Lower leg skin (tissue), 4 donors: ENCODE measurements around the gene CTAG1B. TPM values are rescaled to one million over a fixed set of nuclear protein-coding genes. Genes with fewer than 3 reads are reported as not detected.
"Not testable (repeated sequence)": the region's sequence is repeated elsewhere in the genome, so short reads cannot be mapped to it uniquely, and the experiment has no call there.

Source experiments
- DNase-seq, 2 donors: peaks; one replicate each; pipeline ENCODE4 v3.0.0-alpha.2; 2019; ENCODE audit warnings: low spot score in 2 of 2
- H3K4me3 ChIP-seq: fragments of 200-600 bp; sonication (generic); 2 replicates; pipeline ENCODE4 v1.5.1; 2017; ENCODE audit warnings: mild to moderate bottlenecking, low read depth; ENCODE audit not compliant: poor library complexity, severe bottlenecking
- CTCF ChIP-seq, 3 donors: fragments of 450-650 bp; IDR thresholded peaks; one replicate each; pipeline ENCODE4 v1.5.1; 2016; ENCODE audit warnings: antibody characterized with exemption in 3 of 3, mild to moderate bottlenecking in 3 of 3, moderate library complexity in 2 of 3
- POLR2A ChIP-seq, 2 donors: fragments of 450-650 bp; IDR thresholded peaks; one replicate each; pipeline ENCODE4 v1.6.1; 2016 to 2017; ENCODE audit warnings: antibody characterized with exemption in 2 of 2, mild to moderate bottlenecking in 1 of 2, moderate library complexity in 1 of 2
- WGBS, 2 donors: methylation state at CpG; one replicate each; pipeline ENCODE4 v1.1.5; 2018; 5-methylcytosine and 5-hydroxymethylcytosine counted together
- intact Hi-C: fragments of 100-400 bp; cut with DNase I; formaldehyde crosslinking; loops from one replicate; pipeline ENCODE4 v1.15.0; 2023; ENCODE audit warnings: low total_unique reads
- total RNA-seq, 4 donors: library from RNA; depleted of rRNA; stranded (reverse); fragments of >200 nt; gene quantifications; one replicate each; pipeline ENCODE4 v1.1.0, GENCODE V29; 2016

CTAG1B gene
- total RNA-seq, 4 donors from 2014 or later, result not detected

GRCh38 chrX:154592505-154592904 lies 26.6 kb downstream of the CTAG1B start:
- WGBS, 2 donors, result 85 to 93% methylated on average over 5 of the region's 5 CpGs
- TF ChIP-seq POLR2A (IDR thresholded peaks at IDR 0.05), result no peak
- no peak for TF ChIP-seq CTCF (IDR thresholded peaks at IDR 0.05)
- intact Hi-C loops, result no loop called here
- H3K4me3 ChIP-seq, result no peak overlapping the region
- peak in 1 of 2 donors; percentile 57 for DNase-seq

- WGBS, 2 donors, result 8% methylated on average over 4 of the region's 13 CpGs; no CpG with 5 or more reads in 1 of the 2 donors
- DNase-seq, intact Hi-C loops: not testable (repeated sequence)
These were observed 28.7 kb downstream of the CTAG1B start for GRCh38 chrX:154590415-154590814.

GRCh38 chrX:154584585-154585183 lies 34.4 kb downstream of the CTAG1B start, which contains the start of gene CTAG1A:
Gene CTAG1A, plus strand, starts transcription at chrX:154585133. Its CDS starts 74 bp downstream, at chrX:154585207.
- DNase-seq, H3K4me3 ChIP-seq, intact Hi-C loops: not testable (repeated sequence)
- WGBS, 2 donors, result no CpG with 5 or more reads among the region's 39 CpGs

More at GRCh38 chrX:154590415-154590814, 28.7 kb downstream of the CTAG1B start:
- H3K4me3 ChIP-seq, result not testable (repeated sequence)

GRCh38 chrX:154582994-154583393 lies 36.1 kb downstream of the CTAG1B start:
- WGBS, 2 donors, result no CpG with 5 or more reads among the region's 8 CpGs
- intact Hi-C loops, H3K4me3 ChIP-seq, DNase-seq: not testable (repeated sequence)

- no CpG with 5 or more reads among the region's 5 CpGs for WGBS, 2 donors
- H3K4me3 ChIP-seq, DNase-seq, intact Hi-C loops: not testable (repeated sequence)
These were observed 44.0 kb downstream of the CTAG1B start for GRCh38 chrX:154575076-154575475.

- intact Hi-C loops, DNase-seq, H3K4me3 ChIP-seq: not testable (repeated sequence)
- no CpG with 5 or more reads among the region's 10 CpGs for WGBS, 2 donors
These were observed 46.0 kb downstream of the CTAG1B start for GRCh38 chrX:154573061-154573460.

GRCh38 chrX:154570361-154570760 lies 48.7 kb downstream of the CTAG1B start:
- no CpG with 5 or more reads among the region's 11 CpGs for WGBS, 2 donors
- intact Hi-C loops, H3K4me3 ChIP-seq, DNase-seq: not testable (repeated sequence)

Other genes with a start within 250 kb of the CTAG1B start
- 100 to 1,000 TPM; 278 to 636 (median 365) TPM for gene FLNA, start 244.6 kb downstream of the CTAG1B start, total RNA-seq
- 10 to 100 TPM; 43.4 to 67.0 (median 52.1) TPM for gene EMD, start 240.0 kb downstream of the CTAG1B start, total RNA-seq
- gene RPL10, start 220.9 kb downstream of the CTAG1B start, total RNA-seq, result 1,000 to 10,000 TPM; 3,266 to 8,500 (median 5,564) TPM
- 10 to 100 TPM; 10.5 to 28.5 (median 16.9) TPM for gene DNASE1L1, start 210.0 kb downstream of the CTAG1B start, total RNA-seq
- gene TAFAZZIN, start 207.7 kb downstream of the CTAG1B start, total RNA-seq, result 10 to 100 TPM; 34.1 to 89.6 (median 49.0) TPM
- 10 to 100 TPM; 71.0 to 93.5 (median 78.4) TPM for gene ATP6AP1, start 190.6 kb downstream of the CTAG1B start, total RNA-seq
- gene GDI1, start 182.1 kb downstream of the CTAG1B start, total RNA-seq, result 10 to 100 TPM; 50.5 to 83.5 (median 61.5) TPM
- gene FAM50A, start 175.1 kb downstream of the CTAG1B start, total RNA-seq, result 10 to 100 TPM; 18.9 to 37.0 (median 22.7) TPM
- 10 to 100 TPM; 10.2 to 30.2 (median 13.5) TPM for gene PLXNA3, start 161.0 kb downstream of the CTAG1B start, total RNA-seq
- gene LAGE3, start 140.0 kb downstream of the CTAG1B start, total RNA-seq, result 10 to 100 TPM; 22.9 to 50.0 (median 28.5) TPM
- gene UBL4A, start 132.7 kb downstream of the CTAG1B start, total RNA-seq, result 10 to 100 TPM; 33.7 to 57.0 (median 50.7) TPM
- gene SLC10A3, start 128.7 kb downstream of the CTAG1B start, total RNA-seq, result 10 to 100 TPM; 53.4 to 67.3 (median 57.4) TPM
- gene FAM3A, start 103.0 kb downstream of the CTAG1B start, total RNA-seq, result 10 to 100 TPM; 42.5 to 61.7 (median 47.2) TPM
- 10 to 100 TPM; 31.1 to 49.6 (median 35.6) TPM for gene G6PD, start 72.4 kb downstream of the CTAG1B start, total RNA-seq
- 10 to 100 TPM; 14.1 to 62.5 (median 22.1) TPM for gene IKBKG, start 71.7 kb downstream of the CTAG1B start, total RNA-seq
- not detected for gene CTAG1A, start 34.1 kb downstream of the CTAG1B start, total RNA-seq
- gene CTAG2, start 34.3 kb upstream of the CTAG1B start, total RNA-seq, result not detected
- gene GAB3, start 131.8 kb upstream of the CTAG1B start, total RNA-seq, result 1 to 10 TPM in 3 of 4 donors, under 1 TPM in 1; 0.30 to 1.8 (median 1.4) TPM
- 10 to 100 TPM; 25.8 to 33.9 (median 29.3) TPM for gene DKC1, start 143.6 kb upstream of the CTAG1B start, total RNA-seq
- gene MPP1, start 186.2 kb upstream of the CTAG1B start, total RNA-seq, result 10 to 100 TPM in 2 of 4 donors, 1 to 10 TPM in 2; 8.7 to 14.5 (median 10.5) TPM
- not detected for gene SMIM9, start 215.4 kb upstream of the CTAG1B start, total RNA-seq